BE2C (cell line): ENCODE data around the gene ISYNA1.
A peak's percentile ranks its signal among the peaks of the same experiment; 100 is the strongest.

Source experiments
- DNase-seq: peaks from one replicate; pipeline ENCODE4 v3.0.0-alpha.2; 2020
- H3K27me3 ChIP-seq: fragments of 250-450 bp; sonication (Bioruptor Pico); 2 replicates; pipeline ENCODE4 v1.5.1; 2020; ENCODE audit warnings: mild to moderate bottlenecking
- H3K36me3 ChIP-seq: fragments of 250-450 bp; sonication (Bioruptor Pico); 2 replicates; pipeline ENCODE4 v1.5.1; 2020; ENCODE audit warnings: mild to moderate bottlenecking
- H3K4me1 ChIP-seq: fragments of 250-450 bp; sonication (Bioruptor Pico); 2 replicates; pipeline ENCODE4 v1.5.1; 2020
- H3K4me3 ChIP-seq: 2 replicates; pipeline ENCODE4 v1.5.1; 2011; ENCODE audit warnings: low read depth, low read length
- H3K9me3 ChIP-seq: fragments of 250-450 bp; sonication (Bioruptor Pico); 2 replicates; pipeline ENCODE4 v1.5.1; 2020
- CTCF ChIP-seq: IDR thresholded peaks from 2 replicates; pipeline ENCODE4 v1.5.1; 2012; ENCODE audit warnings: mild to moderate bottlenecking, low read depth, low read length

The ISYNA1 gene

GRCh38 chr19:18434411-18435175 lies 3.3 kb downstream of the ISYNA1 start:
- H3K27me3 ChIP-seq, result no peaks in the 10 kb centered on the region
- no peak for TF ChIP-seq CTCF
- peaks cover 31% of the 10 kb centered on the region for H3K36me3 ChIP-seq
- peak overlapping the region; percentile 59 for H3K4me3 ChIP-seq
- peaks cover 32% of the 10 kb centered on the region for H3K4me1 ChIP-seq
- H3K9me3 ChIP-seq, result no peaks in the 10 kb centered on the region
- DNase-seq, result no peak

DNA sequence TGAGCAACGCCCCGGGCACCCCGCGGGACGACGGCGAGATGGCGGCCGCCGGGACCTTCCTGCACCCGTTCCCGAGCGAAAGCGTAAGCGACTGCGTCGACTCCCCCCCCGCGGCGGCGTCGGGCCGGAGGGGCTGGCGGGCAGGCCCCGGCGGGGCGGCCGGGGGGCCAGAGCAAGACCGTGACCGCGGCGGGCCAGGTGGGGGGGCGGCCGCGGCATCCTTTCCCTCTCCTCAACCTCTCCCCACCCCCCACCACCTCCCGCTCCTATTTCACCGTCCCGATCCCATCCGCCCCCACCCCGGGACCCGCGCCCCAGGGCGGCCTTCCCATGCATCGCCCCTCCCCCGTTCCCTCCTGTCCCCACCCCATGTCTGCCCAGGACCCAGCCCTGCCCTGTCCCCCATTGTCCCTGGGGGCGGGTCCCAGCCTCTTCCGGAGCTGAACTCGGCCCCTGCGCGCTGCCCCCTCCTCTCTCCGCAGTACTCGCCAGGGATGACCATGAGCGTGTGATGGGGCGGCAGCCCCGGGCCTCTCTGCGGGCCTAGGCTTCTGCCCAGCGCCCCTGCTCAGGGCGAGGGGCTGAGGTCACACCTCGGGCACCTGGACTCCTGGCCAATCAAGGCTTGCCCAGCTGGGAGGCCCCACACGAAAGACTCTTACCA lies 4.1 kb downstream of the ISYNA1 start:
- no peak for TF ChIP-seq CTCF
- Histone ChIP-seq H3K9me3 (no peaks in the 10 kb centered on the region), H3K4me3 (peak overlapping the region; percentile 59), H3K36me3 (peaks cover 31% of the 10 kb centered on the region), H3K4me1 (peaks cover 35% of the 10 kb centered on the region), H3K27me3 (no peaks in the 10 kb centered on the region)
- peak; percentile 70 for DNase-seq

GRCh38 chr19:18433015-18433691 lies 4.8 kb downstream of the ISYNA1 start:
- peaks cover 33% of the 10 kb centered on the region for H3K36me3 ChIP-seq
- H3K4me1 ChIP-seq, result peaks cover 41% of the 10 kb centered on the region
- no peaks in the 10 kb centered on the region for H3K27me3 ChIP-seq
- H3K9me3 ChIP-seq, result no peaks in the 10 kb centered on the region
- peak; percentile 81 for DNase-seq
- peak overlapping the region; percentile 59 for H3K4me3 ChIP-seq
- TF ChIP-seq CTCF, result no peak

- no peak for DNase-seq
- Histone ChIP-seq H3K27me3 (no peaks in the 10 kb centered on the region), H3K4me3 (peak overlapping the region; percentile 59), H3K9me3 (no peaks in the 10 kb centered on the region), H3K36me3 (peaks cover 35% of the 10 kb centered on the region), H3K4me1 (peaks cover 46% of the 10 kb centered on the region)
- TF ChIP-seq CTCF, result no peak
Observed at GRCh38 chr19:18432275-18433014, 5.5 kb downstream of the ISYNA1 start.

DNA sequence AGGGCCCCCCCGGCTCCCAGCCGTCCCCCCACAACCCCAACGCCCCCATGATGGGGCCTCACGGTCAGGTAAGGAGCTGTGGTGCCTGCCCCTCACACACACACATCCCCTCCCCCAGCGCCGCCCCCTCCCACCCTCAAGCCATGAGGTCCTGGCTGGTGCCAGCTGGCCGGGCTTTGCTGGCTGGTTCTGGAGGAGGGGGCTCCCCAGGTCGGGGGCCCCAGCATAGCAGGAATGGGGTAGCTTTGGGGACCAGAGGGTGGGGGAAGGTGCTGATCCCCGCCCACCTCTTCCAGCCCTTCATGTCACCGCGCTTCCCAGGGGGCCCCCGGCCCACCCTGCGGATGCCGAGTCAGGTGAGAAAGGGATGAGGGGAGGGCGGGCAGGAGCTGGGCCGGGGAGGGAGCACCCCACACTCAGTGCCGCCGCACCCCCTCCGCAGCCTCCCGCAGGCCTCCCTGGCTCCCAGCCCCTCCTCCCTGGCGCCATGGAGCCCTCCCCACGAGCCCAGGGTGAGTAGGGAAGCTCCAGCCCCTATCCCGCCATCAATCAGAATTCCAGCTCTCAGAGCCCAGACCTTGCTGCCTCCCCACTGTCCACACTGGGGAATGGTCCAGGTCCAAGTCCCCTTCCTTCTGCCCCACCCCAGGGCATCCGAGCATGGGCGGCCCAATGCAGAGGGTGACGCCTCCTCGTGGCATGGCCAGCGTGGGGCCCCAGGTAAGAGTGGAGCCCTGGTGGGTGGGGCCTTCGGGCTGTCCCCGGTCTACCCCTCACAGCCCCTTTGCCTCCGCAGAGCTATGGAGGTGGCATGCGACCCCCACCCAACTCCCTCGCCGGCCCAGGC lies 6.4 kb downstream of the ISYNA1 start:
- Histone ChIP-seq H3K27me3 (no peaks in the 10 kb centered on the region), H3K36me3 (peaks cover 35% of the 10 kb centered on the region), H3K4me3 (no peak overlapping the region; the same call in 1 of the 2 replicates), H3K9me3 (no peaks in the 10 kb centered on the region), H3K4me1 (peaks cover 44% of the 10 kb centered on the region)
- DNase-seq, result peak; percentile 42
- TF ChIP-seq CTCF, result no peak
